GM21360 (cell line): ENCODE results near the gene HSF4.

Experiments
- ATAC-seq: cut with Tn5 transposase; IDR thresholded peaks from one replicate; pipeline ENCODE4 v1.9.1; 2021; ENCODE audit warnings: mild to moderate bottlenecking, moderate library complexity; ENCODE audit not compliant: unreplicated experiment

The HSF4 gene

DNA sequence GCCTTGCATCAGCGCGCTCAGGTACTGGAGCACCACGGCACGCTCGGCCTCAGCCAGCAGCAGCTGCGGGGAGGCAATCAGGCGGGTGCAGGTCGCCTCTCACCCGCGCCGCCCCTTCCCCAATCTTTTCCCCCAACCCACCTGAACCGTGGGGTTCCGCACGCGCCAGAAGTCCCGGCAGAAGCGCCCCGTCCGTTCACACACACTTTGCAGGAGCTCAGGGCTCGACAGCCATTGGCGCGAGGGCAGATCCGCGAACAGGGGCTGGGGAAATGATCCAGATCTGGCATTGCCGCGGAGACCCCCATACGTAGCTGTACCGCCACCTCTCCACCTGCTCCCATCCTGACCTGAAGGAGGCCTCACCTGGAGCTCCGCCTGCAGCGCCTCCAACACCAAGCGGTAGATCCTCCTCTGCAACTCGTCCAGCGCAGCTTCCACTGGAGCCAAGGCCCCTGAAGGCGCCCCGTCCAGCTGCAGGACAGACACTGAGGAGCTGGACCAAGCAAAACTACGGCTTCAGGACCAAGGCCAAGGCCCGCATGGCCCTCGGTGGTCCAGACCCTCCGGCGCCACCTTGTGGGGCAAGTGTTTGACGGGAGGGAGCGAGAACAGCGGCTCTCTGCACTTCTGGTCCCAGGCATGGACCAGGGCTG lies 20.6 kb downstream of the HSF4 start:
- ATAC-seq: no peak

DNA sequence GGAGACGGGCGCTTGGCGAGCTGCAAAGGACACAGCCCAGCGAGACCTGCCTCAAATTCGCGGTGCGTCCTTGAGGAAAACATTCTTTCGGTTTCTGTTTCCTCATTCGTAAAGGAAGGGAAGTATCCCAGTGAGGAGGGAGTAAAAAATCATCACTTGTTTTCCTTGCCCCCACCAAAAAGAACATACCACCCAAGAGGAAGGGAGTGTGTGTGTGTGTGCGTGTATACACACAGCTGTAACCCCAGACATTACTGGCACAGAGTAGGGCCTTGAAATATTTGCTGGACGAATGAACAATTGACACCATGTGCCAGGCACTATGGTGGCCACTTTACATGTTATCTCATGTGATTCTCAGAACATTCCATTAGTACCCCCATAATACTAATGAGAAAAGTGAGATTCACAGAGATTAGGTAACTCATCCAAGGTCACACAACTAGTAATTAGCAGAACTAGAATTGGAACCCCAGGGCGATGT lies 21.1 kb downstream of the HSF4 start:
- no peak for ATAC-seq

DNA sequence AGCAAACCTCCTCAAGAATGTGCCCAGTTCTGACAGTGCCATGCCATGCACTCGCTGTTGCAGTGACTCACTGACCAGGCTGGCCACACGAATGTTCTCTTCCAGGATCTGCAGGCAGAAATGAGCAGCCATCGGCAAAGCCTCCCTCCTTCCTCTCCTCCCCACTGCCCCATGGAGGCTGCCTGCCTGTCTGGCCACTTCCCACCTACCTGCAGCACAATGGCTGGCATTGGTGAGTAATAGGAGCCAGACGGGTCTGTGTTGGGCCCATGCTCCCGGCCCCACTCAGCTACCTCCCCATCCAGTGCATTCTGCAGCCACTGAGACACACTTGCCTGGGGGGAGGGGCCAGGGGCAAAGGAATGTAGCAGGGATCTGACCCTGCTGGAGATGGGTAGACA lies 22.0 kb downstream of the HSF4 start:
- no peak for ATAC-seq

DNA sequence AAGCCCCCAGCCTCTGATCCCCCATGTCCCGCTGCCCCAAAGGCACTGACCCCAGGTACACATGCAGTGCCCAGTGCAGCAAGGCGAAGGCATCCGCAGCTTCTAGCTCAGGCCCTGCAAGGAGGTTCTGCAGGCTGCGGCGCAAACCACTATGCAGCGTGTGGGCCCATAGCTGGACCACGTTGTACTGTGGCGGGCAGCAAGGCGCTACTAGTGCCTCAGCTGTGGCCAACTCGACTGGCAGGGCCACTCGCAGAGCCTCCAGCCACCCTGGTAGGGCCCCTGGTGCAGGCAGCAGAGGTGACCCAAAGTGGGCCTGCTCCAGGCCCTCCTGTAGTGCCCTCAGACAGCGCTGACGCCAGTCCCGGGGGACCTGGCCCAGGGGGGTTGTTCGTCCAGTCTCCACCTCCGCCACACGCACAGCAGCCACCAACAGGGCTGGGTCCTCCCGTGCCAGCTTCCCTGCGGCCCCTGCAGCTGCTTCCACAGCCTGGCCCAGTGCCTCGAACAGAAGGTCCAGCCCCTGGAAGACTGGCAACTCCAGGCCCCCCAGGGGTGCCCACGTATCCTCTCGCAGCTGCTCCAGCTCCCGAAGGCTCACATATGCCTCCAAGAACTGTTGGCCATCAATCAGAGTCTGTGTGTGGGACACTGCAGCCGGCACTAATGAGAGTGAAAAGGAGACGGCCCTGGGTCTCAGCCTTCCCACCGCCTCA lies 22.8 kb downstream of the HSF4 start:
- ATAC-seq: no peak

DNA sequence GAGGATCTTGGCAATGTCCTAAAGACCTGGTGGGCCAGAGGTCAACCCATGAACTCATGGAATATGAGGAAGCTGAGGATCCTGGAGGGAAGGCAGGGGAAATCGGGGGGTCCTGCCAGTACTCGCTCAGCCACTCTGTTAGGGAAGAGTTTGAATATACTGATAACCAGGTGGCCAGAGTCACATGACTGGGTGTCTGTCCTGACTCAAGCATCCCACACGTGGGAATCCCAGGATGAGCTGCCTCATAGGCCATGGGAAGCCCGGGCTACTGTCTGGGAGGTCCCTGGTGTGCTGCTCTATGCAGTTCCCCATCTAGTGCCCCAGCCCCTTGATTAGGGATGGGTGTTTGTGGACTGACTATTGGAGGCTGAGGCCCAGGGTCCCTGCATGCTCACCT lies 23.8 kb downstream of the HSF4 start:
- ATAC-seq: no peak

DNA sequence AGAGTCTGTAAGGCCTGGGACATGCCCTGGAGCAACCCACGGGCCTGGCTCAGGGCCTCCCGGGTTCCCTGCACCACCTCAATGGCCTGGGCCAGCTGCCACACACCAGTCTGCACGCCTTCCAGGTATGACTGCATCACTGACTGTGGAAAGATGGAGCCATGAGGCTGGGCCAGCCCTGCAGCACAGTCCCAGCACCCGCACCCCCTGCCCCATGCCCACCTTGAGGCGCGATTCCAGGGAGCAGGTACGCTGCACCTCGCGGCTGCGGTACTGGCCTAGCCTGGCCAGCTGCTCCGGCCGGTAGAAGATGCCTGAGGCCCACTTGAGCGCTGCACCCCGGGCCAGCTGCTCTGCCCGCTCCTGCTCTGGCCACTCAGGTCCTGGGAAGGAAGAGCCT lies 24.3 kb downstream of the HSF4 start:
- ATAC-seq: no peak

DNA sequence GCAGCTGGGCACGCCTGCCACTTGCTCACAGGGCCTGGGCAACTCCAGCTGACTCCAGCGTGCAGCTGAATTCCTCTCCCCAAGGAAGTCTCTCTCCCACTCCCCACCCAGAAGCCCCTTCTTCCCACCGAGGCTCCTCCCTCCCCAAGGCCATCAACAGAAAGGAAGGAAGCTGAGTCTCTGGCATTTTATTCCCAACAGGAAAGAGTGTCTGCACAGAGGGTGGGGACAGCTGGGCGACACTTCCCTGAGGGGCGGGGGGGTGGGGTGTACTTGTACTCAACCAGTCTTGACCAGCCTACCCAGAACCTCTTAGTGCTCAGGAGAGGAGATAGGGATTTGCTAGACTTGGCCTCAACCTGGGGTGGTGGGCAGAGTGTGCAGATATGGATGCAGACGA lies 25.5 kb downstream of the HSF4 start, which contains the start of gene EXOC3L1:
EXOC3L1 (minus strand) TSS at position 96 of the 400 bp plus-strand sequence. CDS start 460 bp downstream, outside the sequence.
- no peak for ATAC-seq

DNA sequence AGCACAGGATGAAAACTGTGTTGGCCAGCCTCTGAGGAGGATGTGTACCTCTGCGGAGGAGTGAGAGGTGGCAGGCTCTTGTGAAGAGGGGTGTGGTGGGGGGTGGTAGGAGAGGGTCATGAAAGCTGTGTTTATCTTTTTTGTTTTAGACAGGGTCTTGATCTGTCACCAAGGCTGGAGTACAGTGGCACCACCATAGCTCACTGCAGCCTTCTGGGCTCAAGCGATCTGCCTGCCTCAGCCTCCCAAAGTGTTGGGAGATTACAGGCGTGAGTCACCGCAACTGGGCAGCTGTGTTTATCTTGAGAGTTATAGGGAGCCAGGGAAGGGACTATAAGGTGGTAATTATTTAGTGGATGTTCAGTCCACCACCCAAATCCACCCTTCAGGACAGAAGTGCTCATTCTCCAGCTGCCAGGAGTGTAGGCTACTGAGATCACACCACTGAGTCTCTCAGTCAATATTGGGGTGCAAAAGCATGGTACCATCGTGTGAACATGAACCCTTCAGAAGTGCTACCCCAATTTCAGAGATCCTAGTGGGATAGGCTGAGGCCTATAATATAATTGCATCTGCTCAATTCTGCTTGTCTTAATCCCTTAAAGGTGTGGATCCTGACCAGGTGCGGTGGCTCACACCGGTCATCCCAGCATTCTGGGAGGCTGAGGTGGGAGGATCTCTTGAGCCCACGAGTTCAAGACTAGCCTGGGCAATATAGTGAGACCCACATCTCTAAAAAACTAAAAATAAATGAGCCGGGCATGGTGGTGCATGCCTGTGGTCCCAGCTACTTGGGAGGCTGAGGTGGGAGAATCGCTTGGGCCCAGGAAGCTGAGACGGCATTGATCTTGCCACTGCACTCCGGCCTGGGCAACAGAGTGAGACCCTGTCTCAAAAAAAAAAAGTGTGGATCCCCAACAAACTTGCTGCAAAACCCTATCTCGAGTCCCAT lies 26.2 kb downstream of the HSF4 start:
- no peak for ATAC-seq

DNA sequence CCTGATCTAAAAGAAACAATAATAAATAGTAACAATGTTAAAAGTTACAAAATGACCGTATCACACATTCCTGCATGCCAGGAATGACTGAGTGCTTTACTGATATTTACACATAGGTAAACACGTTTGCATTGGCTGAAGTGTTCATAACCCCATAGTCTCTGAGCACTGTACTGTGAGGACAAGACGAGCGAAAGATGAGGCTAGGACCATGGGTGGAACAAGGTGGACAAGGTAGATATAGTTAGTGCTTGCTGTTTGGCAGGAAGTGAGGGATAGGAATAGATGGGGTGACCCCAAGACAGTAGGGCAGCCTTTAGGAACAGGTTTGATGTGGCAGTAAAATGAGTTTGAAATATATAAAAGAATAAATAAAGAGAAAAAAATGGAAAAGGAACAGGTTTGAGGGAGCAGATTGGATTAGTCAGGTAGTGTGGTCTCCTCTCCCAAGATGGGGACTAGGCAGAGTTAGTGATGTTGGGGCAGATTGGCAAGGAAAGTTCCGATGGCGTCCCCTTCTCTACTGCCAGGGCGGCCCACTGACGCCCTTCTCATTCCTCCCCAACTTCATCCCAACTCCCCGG lies 27.0 kb downstream of the HSF4 start:
- ATAC-seq: no peak

DNA sequence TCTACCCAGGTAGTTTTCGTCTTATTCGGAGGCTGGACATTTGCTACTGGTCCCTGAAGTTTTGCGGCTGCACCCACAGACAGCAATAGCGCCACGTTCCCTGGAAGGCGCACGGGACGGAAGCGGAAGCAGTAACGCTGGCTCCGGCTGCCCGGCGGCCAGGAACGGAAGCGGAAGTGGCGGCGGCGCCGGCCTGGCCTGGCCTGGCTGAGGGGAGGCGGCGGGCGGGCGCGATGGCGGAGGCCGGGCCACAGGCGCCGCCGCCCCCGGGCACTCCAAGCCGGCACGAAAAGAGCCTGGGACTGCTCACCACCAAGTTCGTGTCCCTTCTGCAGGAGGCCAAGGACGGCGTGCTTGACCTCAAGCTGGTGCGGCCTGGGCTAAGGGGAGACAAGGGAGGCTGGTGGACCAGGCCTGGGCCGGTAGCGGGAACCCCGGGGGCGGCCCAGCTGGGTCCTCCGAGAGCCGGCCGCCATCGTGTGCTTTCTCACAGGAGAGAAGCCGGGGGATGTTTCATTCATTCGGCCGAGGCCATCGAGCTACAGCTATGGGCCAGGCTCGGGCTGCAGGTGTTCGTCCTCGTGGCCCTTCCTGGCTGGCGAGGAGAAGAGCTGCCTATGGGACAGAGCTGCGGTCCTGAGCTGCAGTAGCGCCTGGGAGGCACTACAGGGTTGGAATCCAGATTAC lies 27.6 kb downstream of the HSF4 start, which contains the start of gene E2F4:
E2F4 (plus strand) TSS at position 161 of the 687 bp plus-strand sequence; CDS start at position 234, 73 bp downstream.
- ATAC-seq: peak; percentile 83

DNA sequence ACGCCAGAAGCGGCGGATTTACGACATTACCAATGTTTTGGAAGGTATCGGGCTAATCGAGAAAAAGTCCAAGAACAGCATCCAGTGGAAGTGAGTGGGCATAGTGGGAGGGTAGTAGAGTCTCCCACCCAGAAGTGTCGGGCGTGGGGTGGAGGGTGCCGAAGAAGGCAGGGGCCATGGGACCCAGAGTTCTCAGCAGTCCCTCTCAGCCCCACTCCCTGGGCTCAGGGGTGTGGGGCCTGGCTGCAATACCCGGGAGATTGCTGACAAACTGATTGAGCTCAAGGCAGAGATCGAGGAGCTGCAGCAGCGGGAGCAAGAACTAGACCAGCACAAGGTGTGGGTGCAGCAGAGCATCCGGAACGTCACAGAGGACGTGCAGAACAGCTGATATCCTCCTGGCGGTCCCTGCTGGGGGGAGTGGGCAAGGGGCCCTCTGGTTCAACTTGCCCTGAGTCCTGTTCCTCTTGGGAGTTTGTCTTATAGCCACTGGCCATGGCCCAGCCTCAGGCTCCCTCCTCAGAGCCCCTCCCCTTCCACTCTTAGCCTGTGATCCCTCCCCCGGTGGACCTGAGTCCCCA lies 28.3 kb downstream of the HSF4 start:
- ATAC-seq: no peak

DNA sequence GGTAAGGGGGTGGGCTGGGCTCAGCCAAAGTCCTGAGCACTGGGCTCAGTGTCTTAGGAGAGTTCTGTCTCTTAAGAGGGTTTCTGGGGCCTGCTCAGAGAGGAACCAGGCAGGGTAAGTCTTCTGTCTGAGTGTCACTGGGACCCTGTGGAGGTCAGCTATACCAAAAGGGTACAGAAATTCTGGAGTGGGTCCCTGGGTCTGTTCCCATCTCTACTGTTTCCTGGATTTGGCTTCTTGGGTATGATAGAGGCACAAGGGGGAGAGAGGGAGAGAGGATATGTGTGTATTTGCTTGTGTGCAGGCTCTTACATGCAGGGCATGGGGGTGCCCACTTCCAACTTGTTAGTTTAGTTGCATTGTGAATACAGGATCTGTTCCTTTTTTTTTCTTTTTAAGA lies 29.0 kb downstream of the HSF4 start:
- ATAC-seq: no peak

DNA sequence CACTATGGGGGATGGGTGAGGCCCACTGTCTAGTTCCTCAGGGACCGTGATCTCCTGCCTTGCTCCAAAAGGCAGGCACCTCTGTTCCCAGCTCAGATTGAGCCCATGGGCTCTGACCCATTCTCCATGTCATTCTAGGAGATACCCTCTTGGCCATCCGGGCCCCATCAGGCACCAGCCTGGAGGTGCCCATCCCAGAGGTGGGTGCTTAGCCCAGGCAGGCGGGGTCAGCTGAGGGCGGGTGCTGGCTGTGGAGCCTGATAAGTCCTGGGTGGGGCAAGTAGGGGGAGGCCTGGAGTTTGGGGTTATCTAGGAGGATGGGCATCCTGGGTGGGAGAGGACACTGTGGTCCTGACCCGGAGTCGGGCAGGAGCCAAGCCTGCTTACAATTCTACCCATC lies 29.7 kb downstream of the HSF4 start:
- ATAC-seq: no peak

DNA sequence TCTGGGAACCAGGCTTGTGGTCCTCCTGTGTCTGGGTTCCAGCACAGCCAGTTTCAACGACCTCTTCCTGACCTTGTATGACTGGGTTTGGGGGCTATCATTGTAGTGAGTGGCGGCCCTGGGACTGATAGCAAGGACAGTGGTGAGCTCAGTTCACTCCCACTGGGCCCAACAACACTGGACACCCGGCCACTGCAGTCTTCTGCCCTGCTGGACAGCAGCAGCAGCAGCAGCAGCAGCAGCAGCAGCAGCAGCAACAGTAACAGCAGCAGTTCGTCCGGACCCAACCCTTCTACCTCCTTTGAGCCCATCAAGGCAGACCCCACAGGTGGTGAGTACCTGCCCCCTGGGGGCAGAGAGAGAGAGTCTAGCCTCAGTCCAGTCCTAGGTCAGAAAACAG lies 31.1 kb downstream of the HSF4 start:
- no peak for ATAC-seq

DNA sequence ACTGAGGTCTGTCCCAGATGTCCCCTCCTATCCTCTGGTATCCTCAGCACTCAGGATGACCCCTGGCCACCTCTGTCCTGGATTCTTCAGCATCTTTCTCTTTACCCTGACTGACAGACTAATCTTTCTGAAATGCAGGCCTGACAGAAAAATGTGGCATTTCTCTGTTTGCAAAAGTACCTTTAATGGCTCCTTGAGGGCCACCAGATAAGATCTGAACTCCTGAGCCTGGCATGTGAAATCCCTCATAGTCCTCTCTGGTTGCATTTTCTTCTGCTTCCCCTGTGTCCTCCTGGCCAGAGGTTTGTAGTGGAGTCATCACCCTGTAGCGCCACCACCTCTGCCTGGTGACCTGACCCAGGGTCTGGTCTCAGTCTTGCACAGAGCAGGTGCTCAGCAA lies 32.3 kb downstream of the HSF4 start:
- ATAC-seq: no peak

DNA sequence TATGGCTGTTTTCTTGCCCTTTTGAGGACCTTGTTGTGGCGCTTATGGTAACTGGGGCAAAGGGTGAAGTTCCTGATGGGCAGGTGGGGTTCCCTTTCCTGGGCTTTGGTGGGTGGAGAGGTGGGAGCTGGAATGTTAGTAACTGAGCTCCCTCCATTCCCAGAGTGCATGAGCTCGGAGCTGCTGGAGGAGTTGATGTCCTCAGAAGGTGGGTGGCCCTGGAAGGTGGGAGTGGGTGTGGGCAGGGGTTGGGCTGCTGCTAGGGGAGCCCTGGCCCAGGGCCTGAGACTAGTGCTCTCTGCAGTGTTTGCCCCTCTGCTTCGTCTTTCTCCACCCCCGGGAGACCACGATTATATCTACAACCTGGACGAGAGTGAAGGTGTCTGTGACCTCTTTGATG lies 33.2 kb downstream of the HSF4 start:
- ATAC-seq: no peak

DNA sequence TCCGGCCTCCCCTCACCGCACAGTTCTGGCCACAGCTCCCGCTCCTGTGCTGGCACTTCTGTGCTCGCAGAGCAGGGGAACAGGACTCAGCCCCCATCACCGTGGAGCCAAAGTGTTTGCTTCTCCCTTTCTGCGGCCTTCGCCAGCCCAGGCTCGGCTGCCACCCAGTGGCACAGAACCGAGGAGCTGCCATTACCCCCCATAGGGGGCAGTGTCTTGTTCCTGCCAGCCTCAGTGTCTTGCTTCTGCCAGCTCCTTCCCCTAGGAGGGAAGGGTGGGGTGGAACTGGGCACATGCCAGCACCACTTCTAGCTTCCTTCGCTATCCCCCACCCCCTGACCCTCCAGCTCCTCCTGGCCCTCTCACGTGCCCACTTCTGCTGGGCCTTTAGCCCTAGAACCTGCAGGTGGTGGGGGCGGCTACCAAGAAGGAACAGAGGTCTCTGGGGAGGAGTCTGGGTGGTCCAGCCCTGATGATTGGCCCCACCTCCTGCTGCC lies 33.7 kb downstream of the HSF4 start:
- ATAC-seq: no peak

DNA sequence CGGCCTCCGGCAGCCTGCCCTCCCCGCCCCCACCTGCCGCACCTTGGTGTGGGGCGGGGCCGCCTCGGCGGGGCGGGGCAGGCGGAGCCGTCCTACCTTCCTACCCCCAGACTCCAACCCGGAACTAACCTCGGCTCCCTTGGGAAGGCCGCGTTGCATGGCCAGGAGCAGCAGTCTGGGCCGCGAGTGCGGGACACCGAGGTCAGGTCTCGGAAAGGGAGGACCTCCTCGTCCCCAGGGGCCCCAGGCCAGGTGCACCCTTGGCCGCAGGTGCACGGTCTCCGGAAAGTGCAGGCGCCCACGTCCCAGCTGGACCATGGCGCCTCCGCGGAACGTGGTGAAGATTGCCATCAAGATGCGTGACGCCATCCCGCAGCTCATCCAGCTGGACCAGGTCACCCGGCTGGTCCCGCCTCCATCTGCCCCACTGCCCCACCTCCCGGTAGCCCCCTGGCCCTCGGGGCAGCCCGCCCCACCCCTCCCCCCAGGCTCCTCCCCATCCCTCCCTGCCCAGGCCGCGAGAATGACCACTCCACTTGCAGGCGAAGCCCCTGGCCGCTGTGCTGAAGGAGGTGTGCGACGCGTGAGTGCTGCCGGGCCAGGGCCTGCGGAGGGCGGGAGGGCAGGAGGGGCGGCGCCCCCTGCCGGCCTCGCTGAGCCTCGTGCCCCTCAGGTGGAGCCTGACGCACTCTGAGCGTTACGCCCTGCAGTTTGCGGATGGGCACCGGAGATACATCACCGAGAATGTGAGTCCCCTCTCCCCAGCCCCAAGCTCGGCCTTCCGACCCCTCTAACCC lies 34.7 kb downstream of the HSF4 start, which contains the start of gene ELMO3:
ELMO3 (plus strand) TSS at position 121 of the 797 bp plus-strand sequence; CDS start at position 317, 196 bp downstream.
- no peak for ATAC-seq

DNA sequence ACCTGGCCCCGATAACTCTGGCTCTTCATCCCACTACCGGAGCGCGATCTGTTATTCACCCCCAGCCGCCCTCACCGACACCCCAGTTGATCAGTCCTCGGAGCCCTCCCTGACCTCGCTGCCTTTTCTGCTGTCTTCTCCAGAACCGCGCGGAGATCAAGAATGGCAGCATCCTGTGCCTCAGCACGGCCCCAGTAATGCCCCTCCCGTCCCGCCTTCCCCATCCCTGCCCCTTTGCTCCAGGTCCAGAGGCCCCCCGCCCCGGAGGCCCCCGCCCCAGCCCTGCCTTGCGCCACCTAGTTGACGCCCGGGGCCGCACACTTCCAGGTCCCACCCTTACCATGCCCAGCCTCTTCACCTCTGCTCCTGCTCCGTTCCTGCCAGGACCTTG lies 35.3 kb downstream of the HSF4 start:
- no peak for ATAC-seq
